Fibroblast of lung (primary cell): ENCODE data around the gene OLFML1. TPM values are rescaled to one million over a fixed set of nuclear protein-coding genes. Genes with fewer than 3 reads are reported as not detected.

ENCODE experiments used
- DNase-seq, 2 donors: peaks; one replicate each; pipeline versions ENCODE4 v3.0.0 to v3.0.0-alpha.2; 2010; ENCODE audit warnings: low read depth in 2 of 2
- H2AFZ ChIP-seq: 2 replicates; pipeline ENCODE4 v1.5.1; 2012; ENCODE audit warnings: low read length, control low read depth, inconsistent platforms
- H3K27ac ChIP-seq: 2 replicates; pipeline ENCODE4 v1.5.1; 2011; ENCODE audit warnings: low read length, control low read depth; ENCODE audit not compliant: insufficient read depth
- H3K27me3 ChIP-seq: 2 replicates; pipeline ENCODE4 v1.5.1; 2011; ENCODE audit warnings: mild to moderate bottlenecking, low read length; ENCODE audit not compliant: control insufficient read depth, insufficient read depth
- H3K36me3 ChIP-seq: 2 replicates; pipeline ENCODE4 v1.5.1; 2011; ENCODE audit warnings: low read length; ENCODE audit not compliant: control insufficient read depth, insufficient read depth
- H3K4me1 ChIP-seq: 2 replicates; pipeline ENCODE4 v1.5.1; 2011; ENCODE audit warnings: low read length; ENCODE audit not compliant: control insufficient read depth, insufficient read depth; ENCODE audit errors: extremely low read depth
- H3K4me2 ChIP-seq: 2 replicates; pipeline ENCODE4 v1.5.1; 2011; ENCODE audit warnings: low read length, control low read depth; ENCODE audit not compliant: insufficient read depth; ENCODE audit errors: extremely low read depth
- H3K4me3 ChIP-seq, 4 experiments: fragments of 200-600 bp in 1 of 4; sonication (generic) in 1 of 4; replicated peaks in 1 of 4; 2 replicates each; pipeline ENCODE4 v1.5.1; 2011 to 2016; ENCODE audit warnings: low read length in 4 of 4, low read depth in 3 of 4, mild to moderate bottlenecking in 3 of 4, control low read depth in 2 of 4, inconsistent platforms in 1 of 4, mixed read lengths in 1 of 4; ENCODE audit not compliant: insufficient read depth in 1 of 4; ENCODE audit errors: control extremely low read depth in 1 of 4
- H3K79me2 ChIP-seq: 2 replicates; pipeline ENCODE4 v1.5.1; 2012; ENCODE audit warnings: mild to moderate bottlenecking, low read length, inconsistent platforms; ENCODE audit not compliant: control insufficient read depth, insufficient read depth
- H3K9ac ChIP-seq: 2 replicates; pipeline ENCODE4 v1.5.1; 2011; ENCODE audit warnings: mild to moderate bottlenecking, low read length, control low read depth; ENCODE audit not compliant: insufficient read depth
- H3K9me3 ChIP-seq: 2 replicates; pipeline ENCODE4 v1.5.1; 2012; ENCODE audit warnings: low read depth, low read length; ENCODE audit not compliant: control insufficient read depth, insufficient read depth
- H4K20me1 ChIP-seq: 2 replicates; pipeline ENCODE4 v1.5.1; 2011; ENCODE audit warnings: low read length; ENCODE audit not compliant: control insufficient read depth, insufficient read depth; ENCODE audit errors: extremely low read depth
- CTCF ChIP-seq, 2 donors: IDR thresholded peaks in 1 of 2; conservative IDR thresholded peaks in 1 of 2; 1 replicate in 1 of 2; 2 replicates in 1 of 2; pipeline ENCODE4 v1.5.1; 2011 to 2012; ENCODE audit warnings: low read length in 2 of 2, control low read depth in 1 of 2, inconsistent platforms in 1 of 2, low read depth in 1 of 2, mild to moderate bottlenecking in 1 of 2
- EZH2 ChIP-seq: IDR thresholded peaks from 2 replicates; pipeline ENCODE4 v1.5.1; 2012; ENCODE audit warnings: low read length, control low read depth, mild to moderate bottlenecking; ENCODE audit errors: missing control alignments
- polyA plus RNA-seq, 2 donors: library from polyadenylated mRNA; depleted of rRNA in 1 of 2; stranded (reverse) in 1 of 2; unstranded in 1 of 2; fragments of >200 nt; gene quantifications; 2 replicates each; pipeline ENCODE4 v1.2.1, GENCODE V29; 2011 to 2012; ENCODE audit warnings: missing spikeins in 1 of 2
- total RNA-seq: library from RNA; depleted of rRNA; stranded (reverse); fragments of >200 nt; gene quantifications from 2 replicates; pipeline ENCODE4 v1.2.1, GENCODE V29; 2014

Gene OLFML1
- total and polyA plus RNA-seq, 2 donors (not counting 1 experiment from before 2014, with no cell fraction given) = 22.8 to 183 TPM

GRCh38 chr11:7457211-7457610 is 28.1 kb upstream of the OLFML1 start:
- H3K27me3 ChIP-seq = no peaks in the 10 kb centered on the region
- H3K4me1 ChIP-seq = no peaks in the 10 kb centered on the region
- H3K9me3 ChIP-seq = no peaks in the 10 kb centered on the region
- no peak overlapping the region for H3K27ac ChIP-seq
- H3K4me3 ChIP-seq = no peak overlapping the region
- H3K9ac ChIP-seq = no peak overlapping the region
- H3K36me3 ChIP-seq = no peaks in the 10 kb centered on the region
- TF ChIP-seq CTCF (conservative IDR thresholded peaks at IDR 0.05 in 1 of 2, IDR thresholded peaks at IDR 0.05 in 1 of 2; ENCODE audit: low read depth in 1 of 2, low read length in 2 of 2) = no peak
- no peak for TF ChIP-seq EZH2
- DNase-seq = peak in 1 of 2 donors; percentile 7
- no peaks in the 10 kb centered on the region for H3K79me2 ChIP-seq
- H2AFZ ChIP-seq = no peak overlapping the region
- H4K20me1 ChIP-seq = no peaks in the 10 kb centered on the region
- H3K4me2 ChIP-seq = no peak overlapping the region

- Histone ChIP-seq H3K27me3 (no peaks in the 10 kb centered on the region), H3K4me1 (no peaks in the 10 kb centered on the region), H3K4me2 (no peak overlapping the region), H2AFZ (no peak overlapping the region), H3K36me3 (no peaks in the 10 kb centered on the region), H3K79me2 (no peaks in the 10 kb centered on the region), H4K20me1 (no peaks in the 10 kb centered on the region), H3K27ac (no peak overlapping the region), H3K4me3 (no peak overlapping the region), H3K9me3 (no peaks in the 10 kb centered on the region), H3K9ac (no peak overlapping the region)
- DNase-seq = no peak
- TF ChIP-seq CTCF (conservative IDR thresholded peaks at IDR 0.05 in 1 of 2, IDR thresholded peaks at IDR 0.05 in 1 of 2; ENCODE audit: low read depth in 1 of 2, low read length in 2 of 2) (no peak), EZH2 (no peak)
Observed at GRCh38 chr11:7462706-7463105, 22.6 kb upstream of the OLFML1 start.

GRCh38 chr11:7467652-7468051 is 17.7 kb upstream of the OLFML1 start:
- H3K79me2 ChIP-seq = no peaks in the 10 kb centered on the region
- H3K27me3 ChIP-seq = no peaks in the 10 kb centered on the region
- no peaks in the 10 kb centered on the region for H3K36me3 ChIP-seq
- H3K9me3 ChIP-seq = no peaks in the 10 kb centered on the region
- H3K4me3 ChIP-seq = no peak overlapping the region
- no peak overlapping the region for H2AFZ ChIP-seq
- no peaks in the 10 kb centered on the region for H3K4me1 ChIP-seq
- H3K9ac ChIP-seq = no peak overlapping the region
- H4K20me1 ChIP-seq = no peaks in the 10 kb centered on the region
- TF ChIP-seq EZH2 (no peak), CTCF (conservative IDR thresholded peaks at IDR 0.05 in 1 of 2, IDR thresholded peaks at IDR 0.05 in 1 of 2; ENCODE audit: low read depth in 1 of 2, low read length in 2 of 2) (no peak)
- no peak overlapping the region for H3K4me2 ChIP-seq
- no peak overlapping the region for H3K27ac ChIP-seq
- no peak for DNase-seq
